K562 (cell line): Measurements from ENCODE around the gene MSTN. TPM values are rescaled to one million over a fixed set of nuclear protein-coding genes. Genes with fewer than 3 reads are reported as not detected.
A peak's percentile ranks its signal among the peaks of the same experiment; 100 is the strongest.

ENCODE experiments used
- ATAC-seq: fragments of 200-7000 bp; cut with Tn5 transposase; 3 replicates; pipeline ENCODE4 v1.9.1; 2020; ENCODE audit warnings: moderate library complexity
- BruUV-seq: library from RNA; stranded (reverse); fragments of 400-500 nt; replicated peaks from 2 replicates; lab custom pipeline; 2021; lab: Mats Ljungman, UMichigan
- CTCF ChIA-PET: fragments of 300-600 bp; formaldehyde crosslinking; extraction: SDS; loops from one replicate; lab custom pipeline; 2021; ENCODE audit warnings: low intra/inter-chr PET ratio; lab: Yijun Ruan, JAX
- POLR2A ChIA-PET: fragments of 300-600, 350-650 bp; sonication (Branson Sonifier 250); formaldehyde crosslinking; extraction: SDS; loops from one replicate; lab custom pipeline; 2021; ENCODE audit warnings: antibody characterized with exemption, inconsistent platforms; lab: Yijun Ruan, JAX
- DNase-seq, 4 experiments: peaks; one replicate each; pipeline versions ENCODE4 v3.0.0 to v3.0.0-alpha.2; 2011 to 2018; ENCODE audit warnings: low spot score in 3 of 4, mixed read lengths in 3 of 4; ENCODE audit errors: extremely low read depth in 1 of 4
- FAIRE-seq: peaks from 2 replicates; lab custom pipeline; 2011; peaks lifted over from hg19 to GRCh38; lab: Jason Lieb, UNC
- H2AFZ ChIP-seq: 2 replicates; pipeline ENCODE4 v1.6.0; 2011; ENCODE audit warnings: low read depth, low read length, control low read depth, inconsistent platforms
- H3K27ac ChIP-seq: fragments of 200-600 bp; 3 replicates; pipeline ENCODE4 v1.8.0; 2011; ENCODE audit warnings: low read depth, mild to moderate bottlenecking, control low read depth, inconsistent platforms, low read length, moderate library complexity, mixed read lengths; ENCODE audit errors: extremely low read depth
- H3K27me3 ChIP-seq, 2 experiments: fragments of 300-600 bp in 1 of 2; 2 replicates in 1 of 2; 3 replicates in 1 of 2; pipeline versions ENCODE4 v1.6.0 to v1.8.0; 2011; ENCODE audit warnings: inconsistent platforms in 2 of 2, low read length in 2 of 2, mild to moderate bottlenecking in 1 of 2, mixed read lengths in 1 of 2, moderate library complexity in 1 of 2; ENCODE audit not compliant: control insufficient read depth in 2 of 2, insufficient read depth in 2 of 2
- H3K36me3 ChIP-seq: fragments of 300-600 bp; 3 replicates; pipeline ENCODE4 v1.8.0; 2011; ENCODE audit warnings: mild to moderate bottlenecking, low read length, inconsistent platforms; ENCODE audit not compliant: control insufficient read depth, insufficient read depth
- H3K4me1 ChIP-seq, 2 experiments: fragments of 200-600 bp in 1 of 2; replicated peaks in 1 of 2; 2 replicates in 1 of 2; 3 replicates in 1 of 2; pipeline versions ENCODE4 v1.5.1 to v1.8.0; 2011; ENCODE audit warnings: inconsistent platforms in 2 of 2, low read length in 2 of 2, mild to moderate bottlenecking in 1 of 2, mixed read lengths in 1 of 2, moderate library complexity in 1 of 2; ENCODE audit not compliant: control insufficient read depth in 2 of 2, insufficient read depth in 2 of 2
- H3K4me2 ChIP-seq: 2 replicates; pipeline ENCODE4 v1.6.1; 2011; ENCODE audit warnings: low read length, control low read depth, inconsistent platforms, mixed read lengths; ENCODE audit not compliant: insufficient read depth
- H3K4me3 ChIP-seq: fragments of 200-600 bp; sonication (generic), shearing (Covaris generic); 2 replicates; pipeline ENCODE4 v1.5.1; 2016; ENCODE audit warnings: control low read depth, inconsistent platforms
- H3K79me2 ChIP-seq: fragments of 200-600 bp; 3 replicates; pipeline ENCODE4 v1.8.0; 2011; ENCODE audit warnings: low read length, inconsistent platforms; ENCODE audit not compliant: control insufficient read depth, insufficient read depth
- H3K9ac ChIP-seq, 2 experiments: 2 replicates each; pipeline versions ENCODE4 v1.6.0 to v1.6.1; 2011; ENCODE audit warnings: low read depth in 2 of 2, low read length in 2 of 2, control low read depth in 1 of 2, inconsistent platforms in 1 of 2, mild to moderate bottlenecking in 1 of 2, mixed read lengths in 1 of 2; ENCODE audit not compliant: insufficient read depth in 1 of 2
- H3K9me1 ChIP-seq: one replicate; pipeline ENCODE4 v1.6.0; 2011; ENCODE audit warnings: inconsistent platforms, mild to moderate bottlenecking, low read length, moderate library complexity; ENCODE audit not compliant: control insufficient read depth, insufficient read depth
- H3K9me3 ChIP-seq: replicated peaks from 2 replicates; pipeline ENCODE4 v1.5.1; 2011; ENCODE audit warnings: low read depth, low read length, inconsistent platforms; ENCODE audit not compliant: control insufficient read depth, insufficient read depth
- H4K20me1 ChIP-seq: replicated peaks from 2 replicates; pipeline ENCODE4 v1.6.1; 2011; ENCODE audit warnings: low read length, inconsistent platforms, mixed read lengths; ENCODE audit not compliant: control insufficient read depth, insufficient read depth
- ARID2 ChIP-seq: fragments of 450-650 bp; IDR thresholded peaks from 2 replicates; pipeline ENCODE4 v1.6.1; 2017; ENCODE audit warnings: antibody characterized with exemption, mild to moderate bottlenecking
- CTCF ChIP-seq, 3 experiments: IDR thresholded peaks in 2 of 3; conservative IDR thresholded peaks in 1 of 3; 2 replicates each; pipeline ENCODE4 v1.5.1; 2011 to 2012; ENCODE audit warnings: low read length in 3 of 3, mild to moderate bottlenecking in 3 of 3, control low read depth in 2 of 3, improper control_type of control experiment in 1 of 3, inconsistent platforms in 1 of 3, low read depth in 1 of 3, mixed read lengths in 1 of 3, moderate library complexity in 1 of 3; ENCODE audit not compliant: insufficient read depth in 2 of 3
- HDAC1 ChIP-seq, 2 experiments: fragments of 450-650 bp; IDR thresholded peaks; 2 replicates each; pipeline ENCODE4 v1.6.1; 2016 to 2017; ENCODE audit warnings: inconsistent platforms in 1 of 2, mild to moderate bottlenecking in 1 of 2, moderate library complexity in 1 of 2
- HDAC2 ChIP-seq: fragments of 450-650 bp; IDR thresholded peaks from 2 replicates; pipeline ENCODE4 v1.6.1; 2016; ENCODE audit warnings: mild to moderate bottlenecking
- KDM1A ChIP-seq, 2 experiments: fragments of 450-650 bp; IDR thresholded peaks; 2 replicates each; pipeline ENCODE4 v1.6.1; 2016; ENCODE audit warnings: mild to moderate bottlenecking in 2 of 2
- PHF21A ChIP-seq: fragments of 450-650 bp; IDR thresholded peaks from 2 replicates; pipeline ENCODE4 v1.6.1; 2017; ENCODE audit warnings: low read depth, borderline replicate concordance
- RAD21 ChIP-seq, 2 experiments: fragments of 250-450 bp in 1 of 2; fragments of 450-650 bp in 1 of 2; sonication (Bioruptor Pico) in 1 of 2; formaldehyde crosslinking in 1 of 2; IDR thresholded peaks in 1 of 2; conservative IDR thresholded peaks in 1 of 2; 2 replicates each; pipeline versions ENCODE4 v1.4.0 to v1.8.0; 2020 to 2022; ENCODE audit warnings: mild to moderate bottlenecking in 2 of 2, moderate library complexity in 1 of 2
- RCOR1 ChIP-seq, 2 experiments: IDR thresholded peaks; 2 replicates each; pipeline ENCODE4 v1.6.1; 2012; ENCODE audit warnings: low read depth in 2 of 2, low read length in 2 of 2, borderline replicate concordance in 1 of 2, improper control_type of control experiment in 1 of 2
- SOX6 ChIP-seq: fragments of 450-650 bp; IDR thresholded peaks from 2 replicates; pipeline ENCODE4 v1.6.1; 2014; ENCODE audit warnings: mild to moderate bottlenecking
- SREBF2 ChIP-seq: sonication (generic); formaldehyde crosslinking; IDR thresholded peaks from 2 replicates; pipeline ENCODE4 v1.4.0; 2020; ENCODE audit warnings: mild to moderate bottlenecking, missing genetic modification reagents
- WGBS: fragments of 100-300 bp; shearing (Covaris generic); methylation state at CpG from one replicate; pipeline ENCODE4 v1.1.6; 2016; ENCODE audit warnings: low coverage, mixed read lengths; ENCODE audit not compliant: insufficient coverage; ENCODE audit errors: missing lambda C conversion rate; 5-methylcytosine and 5-hydroxymethylcytosine counted together
- in situ Hi-C: fragments of 300-500 bp; cut with MboI; formaldehyde crosslinking; loops from 4 replicates; pipeline ENCODE4 v1.15.0; 2018; ENCODE audit warnings: inconsistent platforms, mixed read lengths
- intact Hi-C: fragments of 100-400 bp; cut with micrococcal nuclease; formaldehyde crosslinking; loops from 2 replicates; pipeline ENCODE4 v1.14.2; 2022
- polyA plus RNA-seq, 8 experiments: library from polyadenylated mRNA; depleted of rRNA in 4 of 8; stranded (reverse) in 5 of 8; unstranded in 3 of 8; fragments of >200 nt; fragmentation: Nextera tagmentation in 2 of 8; fragmentation: Illumina TruSeq in 1 of 8; extraction: Ambion mirVana in 2 of 8; extraction: Trizol in 1 of 8; gene quantifications; 2 replicates each; pipeline versions ENCODE4 v1.2.1 to v1.2.3, GENCODE V29; 2011 to 2014; ENCODE audit warnings: inconsistent platforms in 1 of 8, missing spikeins in 1 of 8
- total RNA-seq, 7 experiments: library from RNA; depleted of rRNA in 6 of 7; stranded (reverse); fragments of >200 nt in 6 of 7; fragmentation: Illumina TruSeq in 2 of 7; extraction: Trizol in 2 of 7; gene quantifications; 2 replicates each; pipeline versions ENCODE4 v1.2.1 to v1.2.3, GENCODE V29; 2011 to 2021; ENCODE audit warnings: low replicate concordance in 1 of 7
- TF ChIP-seq, protein P1 (sequence below): fragments of 450-650 bp; IDR thresholded peaks from 2 replicates; pipeline ENCODE4 v1.6.1; 2018; ENCODE audit not compliant: partially characterized antibody

The MSTN gene
- total and polyA plus RNA-seq, 9 of the 15 experiments (the other 6 are each of a cell fraction or from before 2014, with no cell fraction given) = not detected

GRCh38 chr2:190088917-190089316, 26.4 kb upstream of the MSTN start:
- DNase-seq (peak; percentile 24 to 77 (median 30)), FAIRE-seq (peak; percentile 86), ATAC-seq (peak; percentile 79)
- H3K4me3 ChIP-seq = no peak overlapping the region
- H3K4me2 ChIP-seq = no peak overlapping the region
- H4K20me1 ChIP-seq = no peaks in the 10 kb centered on the region
- no peaks in the 10 kb centered on the region for H3K9me3 ChIP-seq
- no peaks in the 10 kb centered on the region for H3K79me2 ChIP-seq
- H3K4me1 ChIP-seq = no peaks in the 10 kb centered on the region; a peak in 2 of 5 replicates
- no peaks in the 10 kb centered on the region for H3K9me1 ChIP-seq
- H3K36me3 ChIP-seq = no peaks in the 10 kb centered on the region
- POLR2A ChIA-PET = interaction anchor here (0.6 to 0.8 kb wide), 2 partner anchors 36 to 278 kb away, joined by 3 read pairs; no protein-coding TSS in a partner anchor
- H3K27ac ChIP-seq = no peak overlapping the region
- H3K9ac ChIP-seq = no peak overlapping the region
- intact Hi-C loops (loop anchor here (1.0 to 5.0 kb wide), 6 partner anchors 33 to 418 kb away; partner anchors contain the start of gene HIBCH), in situ Hi-C loops (loop anchor here (10.0 kb wide), 2 partner anchors 216 to 416 kb away; no protein-coding TSS in a partner anchor)
- 21% methylated on average over 4 of the region's 4 CpGs for WGBS
- CTCF ChIA-PET = interaction anchor here (0.8 to 1.3 kb wide), 4 partner anchors 34 to 422 kb away, joined by 3 to 6 read pairs (median 4); no protein-coding TSS in a partner anchor
- BruUV-seq = no TSS peak
- H3K27me3 ChIP-seq = no peaks in the 10 kb centered on the region
- H2AFZ ChIP-seq = no peak overlapping the region
- TF ChIP-seq SOX6 (0 out of 2 replicates have a peak, but pooled peaks have one; percentile 18), RAD21 (CRISPR knock-in tag; conservative IDR thresholded peaks at IDR 0.05 in 1 of 2, IDR thresholded peaks at IDR 0.05 in 1 of 2) (peak; percentile 86 to 90), PHF21A (peak; percentile 83; the same call in 1 of the 2 replicates), HDAC1 (IDR thresholded peaks at IDR 0.05) (0 out of 4 replicates have a peak, but pooled peaks of 1 of the 2 experiments have one; percentile 23), CTCF (IDR thresholded peaks at IDR 0.05 in 2 of 3, conservative IDR thresholded peaks at IDR 0.05 in 1 of 3; ENCODE audit: insufficient read depth in 2 of 3, low read depth in 1 of 3, low read length in 3 of 3) (peak; percentile 61 to 77 (median 65); a peak in 5 of 6 replicates), RCOR1 (IDR thresholded peaks at IDR 0.05; ENCODE audit: borderline replicate concordance in 1 of 2, low read depth in 2 of 2, low read length in 2 of 2) (peak; percentile 86 to 89), KDM1A (IDR thresholded peaks at IDR 0.05) (peak; percentile 94), ARID2 (no peak), SREBF2 (CRISPR knock-in tag) (no peak), HDAC2 (peak; percentile 75; the same call in 1 of the 2 replicates)
- TF ChIP-seq, protein P1, sequence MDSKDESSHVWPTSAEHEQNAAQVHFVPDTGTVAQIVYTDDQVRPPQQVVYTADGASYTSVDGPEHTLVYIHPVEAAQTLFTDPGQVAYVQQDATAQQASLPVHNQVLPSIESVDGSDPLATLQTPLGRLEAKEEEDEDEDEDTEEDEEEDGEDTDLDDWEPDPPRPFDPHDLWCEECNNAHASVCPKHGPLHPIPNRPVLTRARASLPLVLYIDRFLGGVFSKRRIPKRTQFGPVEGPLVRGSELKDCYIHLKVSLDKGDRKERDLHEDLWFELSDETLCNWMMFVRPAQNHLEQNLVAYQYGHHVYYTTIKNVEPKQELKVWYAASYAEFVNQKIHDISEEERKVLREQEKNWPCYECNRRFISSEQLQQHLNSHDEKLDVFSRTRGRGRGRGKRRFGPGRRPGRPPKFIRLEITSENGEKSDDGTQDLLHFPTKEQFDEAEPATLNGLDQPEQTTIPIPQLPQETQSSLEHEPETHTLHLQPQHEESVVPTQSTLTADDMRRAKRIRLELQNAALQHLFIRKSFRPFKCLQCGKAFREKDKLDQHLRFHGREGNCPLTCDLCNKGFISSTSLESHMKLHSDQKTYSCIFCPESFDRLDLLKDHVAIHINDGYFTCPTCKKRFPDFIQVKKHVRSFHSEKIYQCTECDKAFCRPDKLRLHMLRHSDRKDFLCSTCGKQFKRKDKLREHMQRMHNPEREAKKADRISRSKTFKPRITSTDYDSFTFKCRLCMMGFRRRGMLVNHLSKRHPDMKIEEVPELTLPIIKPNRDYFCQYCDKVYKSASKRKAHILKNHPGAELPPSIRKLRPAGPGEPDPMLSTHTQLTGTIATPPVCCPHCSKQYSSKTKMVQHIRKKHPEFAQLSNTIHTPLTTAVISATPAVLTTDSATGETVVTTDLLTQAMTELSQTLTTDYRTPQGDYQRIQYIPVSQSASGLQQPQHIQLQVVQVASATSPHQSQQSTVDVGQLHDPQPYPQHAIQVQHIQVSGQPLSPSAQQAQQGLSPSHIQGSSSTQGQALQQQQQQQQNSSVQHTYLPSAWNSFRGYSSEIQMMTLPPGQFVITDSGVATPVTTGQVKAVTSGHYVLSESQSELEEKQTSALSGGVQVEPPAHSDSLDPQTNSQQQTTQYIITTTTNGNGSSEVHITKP = no peak
